GM21717 (cell line): ENCODE measurements around the gene DHRS1.

ENCODE experiments used
- ATAC-seq: cut with Tn5 transposase; IDR thresholded peaks from one replicate; pipeline ENCODE4 v1.9.1; 2021; ENCODE audit warnings: mild to moderate bottlenecking, moderate library complexity; ENCODE audit not compliant: unreplicated experiment

Gene DHRS1

GRCh38 chr14:24286996-24287395 lies 12.6 kb downstream of the DHRS1 start:
- no peak for ATAC-seq

GRCh38 chr14:24285351-24285750 lies 14.2 kb downstream of the DHRS1 start:
- no peak for ATAC-seq

DNA sequence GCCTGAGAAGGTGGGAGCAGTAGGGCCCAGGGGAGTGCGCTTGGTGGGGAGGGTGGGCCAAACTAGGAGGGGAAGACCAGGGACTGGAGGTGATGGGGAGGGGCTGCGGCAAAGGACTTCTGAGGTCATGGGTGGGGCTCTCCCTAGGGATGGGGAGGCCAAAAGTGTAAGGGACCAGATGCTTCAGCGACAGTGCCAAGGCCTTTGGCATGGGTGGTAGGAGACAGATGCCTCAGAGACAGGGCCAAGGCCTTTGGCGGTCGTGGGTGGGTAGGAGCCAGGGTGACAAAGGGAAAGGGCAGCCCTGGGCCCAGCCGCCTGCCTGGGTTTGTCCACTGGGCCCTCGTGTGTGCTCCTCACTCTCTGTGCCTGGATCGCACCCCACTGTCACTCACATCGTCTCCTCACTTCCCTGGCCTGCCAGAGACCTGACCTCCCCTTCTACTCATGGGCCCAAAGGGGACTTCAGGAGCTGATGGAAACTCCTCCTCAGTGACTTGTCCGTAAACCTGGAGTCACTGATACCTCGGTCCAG lies 15.0 kb downstream of the DHRS1 start:
- no peak for ATAC-seq

DNA sequence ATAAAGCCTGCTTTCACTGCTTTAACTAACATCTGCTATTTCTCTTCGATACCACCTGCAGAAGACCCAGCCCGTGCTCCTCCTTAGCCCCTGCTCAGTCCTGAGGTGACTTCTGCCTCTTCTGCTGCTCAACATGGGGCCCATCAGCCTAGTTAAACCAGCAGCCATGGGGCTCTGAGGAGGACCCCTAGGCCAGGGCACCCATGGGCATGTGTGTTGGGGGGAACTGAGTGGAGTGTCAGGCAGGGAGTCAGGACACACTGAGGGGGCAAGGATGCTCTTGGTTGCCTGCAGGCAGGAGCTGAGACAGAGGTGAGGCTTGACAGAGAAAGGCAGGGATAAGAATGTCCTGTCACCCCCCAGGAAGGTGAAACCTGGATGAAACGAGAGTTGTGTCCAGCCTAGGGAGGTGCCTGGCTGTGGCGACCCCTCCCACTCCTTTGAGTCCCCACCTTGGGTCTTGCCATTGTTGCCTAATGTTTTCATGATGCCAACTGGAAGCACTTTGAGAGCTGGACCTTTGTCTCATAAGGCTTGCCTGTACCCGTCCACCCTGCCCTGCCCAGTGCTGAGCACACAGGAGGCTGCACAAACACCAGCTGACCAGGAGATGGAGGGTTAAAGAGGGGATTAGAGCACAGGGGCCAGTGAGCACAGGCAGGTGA lies 15.7 kb downstream of the DHRS1 start:
- ATAC-seq: no peak

DNA sequence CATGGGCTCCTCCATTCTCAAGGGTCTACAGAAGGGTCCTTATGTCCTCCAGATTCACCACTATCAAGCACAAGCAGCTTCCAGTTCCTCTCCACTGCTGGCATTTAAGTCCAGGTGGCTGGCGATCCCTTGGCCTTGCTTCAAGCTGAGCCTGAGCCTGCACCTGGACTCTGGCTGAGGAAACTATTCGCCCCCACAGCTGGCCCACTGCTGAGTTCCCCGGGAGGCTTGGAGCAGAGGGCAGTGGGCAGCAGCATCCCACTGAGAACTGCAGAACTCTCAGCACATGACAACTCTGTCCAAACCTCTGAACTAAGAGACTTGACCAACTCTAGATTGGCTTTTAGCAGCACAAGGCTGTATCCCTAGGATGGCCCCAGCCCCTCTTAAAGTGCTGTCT lies 16.8 kb downstream of the DHRS1 start:
- no peak for ATAC-seq

DNA sequence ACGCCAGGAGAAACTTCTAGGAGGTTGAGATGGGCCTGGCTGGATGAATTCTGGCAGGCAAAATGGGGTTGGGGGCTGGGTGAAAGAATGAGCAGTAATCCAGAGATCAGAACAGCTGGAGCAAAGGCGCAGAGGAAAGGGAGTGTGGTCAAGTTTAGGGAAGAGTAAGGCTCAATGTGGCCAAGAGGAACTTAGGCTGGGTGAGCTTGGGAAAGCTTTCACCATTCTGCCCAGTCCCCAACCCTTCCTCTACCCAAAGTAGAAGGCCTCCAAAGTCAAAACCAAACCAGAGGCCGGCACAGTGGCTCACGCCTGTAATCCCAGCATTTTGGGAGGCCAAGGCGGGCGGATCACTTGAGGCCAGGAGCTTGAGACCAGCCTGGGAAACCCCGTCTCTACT lies 17.9 kb downstream of the DHRS1 start:
- no peak for ATAC-seq

DNA sequence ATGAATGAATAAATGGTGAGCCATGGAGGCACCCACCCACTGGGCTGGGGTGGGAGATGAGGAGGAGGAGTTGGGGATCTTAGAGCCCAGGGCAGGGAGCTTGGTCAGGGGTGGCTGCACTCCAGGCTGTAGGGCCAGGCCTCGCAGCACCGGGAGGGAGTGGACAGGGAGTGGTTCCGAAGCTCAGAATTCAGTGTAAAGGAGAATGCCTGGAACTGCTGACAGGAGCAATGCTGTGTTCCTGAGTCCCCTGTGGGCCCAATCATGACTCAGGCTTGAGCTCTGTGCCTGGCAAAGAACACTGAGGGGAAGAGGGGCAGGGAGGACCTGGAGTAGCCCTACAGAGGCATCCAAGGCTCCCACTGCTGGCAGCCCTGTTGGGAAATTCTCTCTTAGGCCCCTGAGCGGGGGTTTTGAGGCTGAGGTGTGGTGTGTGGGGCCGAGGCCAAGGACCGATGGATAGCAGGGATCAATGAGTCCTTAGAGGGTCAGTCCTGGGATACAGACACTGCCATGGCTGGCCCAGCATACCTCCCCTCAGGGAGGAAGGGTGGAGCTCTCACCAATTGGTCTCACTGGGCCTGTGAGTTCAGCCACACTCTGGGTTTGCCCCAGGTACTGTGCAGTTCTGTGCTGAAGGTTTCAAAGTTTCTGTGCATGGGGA lies 18.7 kb downstream of the DHRS1 start:
- ATAC-seq: no peak

GRCh38 chr14:24279301-24280186 lies 20.0 kb downstream of the DHRS1 start:
- no peak for ATAC-seq

DNA sequence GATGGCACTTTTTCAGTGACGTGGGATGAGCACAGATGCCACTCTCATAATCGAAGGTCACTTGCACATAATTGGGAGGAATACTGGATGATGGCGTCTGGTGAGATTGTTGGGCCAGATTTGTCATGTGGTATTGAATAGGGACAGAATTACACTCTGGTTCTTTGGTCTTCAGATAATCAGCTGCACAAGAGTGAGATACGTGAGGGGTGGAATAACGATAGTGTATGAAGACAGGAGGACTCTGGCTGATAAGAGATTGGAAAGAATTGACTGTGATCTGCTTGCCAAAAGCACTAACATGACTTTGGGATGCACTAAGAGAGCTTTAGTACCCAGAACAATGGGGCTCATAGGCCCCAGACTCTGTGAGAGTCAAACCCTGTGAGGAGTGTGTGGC lies 21.2 kb downstream of the DHRS1 start:
- no peak for ATAC-seq

DNA sequence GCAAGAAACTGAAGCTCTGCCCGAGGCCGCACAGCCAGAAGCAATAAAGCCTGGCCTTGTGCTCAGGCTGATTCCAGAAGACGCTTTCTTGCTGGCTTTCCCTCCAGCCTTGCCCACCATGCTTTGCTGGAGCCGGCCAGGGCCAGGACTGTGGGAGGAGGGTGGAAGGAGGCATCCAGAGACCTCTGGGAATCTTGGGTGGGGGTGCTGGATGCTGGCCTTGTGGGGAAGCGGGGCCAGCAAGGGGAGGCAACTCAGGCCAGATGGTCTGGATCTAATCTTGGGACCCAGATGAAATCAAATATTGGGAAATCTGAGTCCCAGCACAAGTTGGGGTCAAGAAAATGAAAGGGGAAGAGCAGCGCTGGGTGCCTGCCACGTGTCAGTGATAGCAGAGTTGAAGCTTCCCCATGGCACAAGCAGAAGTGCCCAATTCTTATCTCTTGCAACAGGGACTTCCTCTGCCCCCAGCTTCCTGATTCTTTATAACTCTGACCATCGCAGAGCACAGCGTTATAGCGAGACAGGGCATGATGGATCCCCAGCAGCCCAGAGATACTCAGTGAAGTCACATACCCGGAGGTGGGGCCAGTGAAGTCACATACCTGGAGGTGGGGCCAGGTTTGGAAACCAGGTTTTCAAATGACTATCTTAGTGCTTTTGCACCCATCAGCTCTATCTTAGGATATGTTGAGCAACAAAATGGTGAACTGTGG lies 21.8 kb downstream of the DHRS1 start:
- no peak for ATAC-seq

- ATAC-seq: no peak
These were observed 22.5 kb downstream of the DHRS1 start for GRCh38 chr14:24277071-24277470.

DNA sequence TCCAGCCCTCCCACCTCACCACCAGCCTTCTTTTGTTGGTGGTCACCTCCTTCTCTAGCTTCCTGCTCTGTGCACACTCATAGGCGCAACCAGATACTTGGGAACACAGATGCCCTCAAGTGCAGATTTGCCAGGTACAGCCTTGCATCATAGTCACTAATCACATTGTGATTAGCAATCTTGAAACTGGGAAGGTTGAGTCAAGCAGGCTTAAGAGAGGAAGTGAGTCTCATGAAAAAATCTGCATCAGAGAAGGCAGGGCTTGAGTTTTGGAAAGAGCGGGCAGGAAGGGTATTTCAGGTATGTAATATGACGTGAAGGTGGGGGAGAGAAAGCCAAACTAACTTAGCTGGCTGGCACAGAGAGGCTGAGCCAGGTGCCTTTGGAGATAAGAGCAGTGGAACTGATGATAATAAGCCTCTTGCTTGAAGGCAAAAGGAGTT lies 25.5 kb downstream of the DHRS1 start:
- peak; percentile 54 for ATAC-seq

GRCh38 chr14:24273422-24273998 lies 26.1 kb downstream of the DHRS1 start:
- ATAC-seq: no peak

DNA sequence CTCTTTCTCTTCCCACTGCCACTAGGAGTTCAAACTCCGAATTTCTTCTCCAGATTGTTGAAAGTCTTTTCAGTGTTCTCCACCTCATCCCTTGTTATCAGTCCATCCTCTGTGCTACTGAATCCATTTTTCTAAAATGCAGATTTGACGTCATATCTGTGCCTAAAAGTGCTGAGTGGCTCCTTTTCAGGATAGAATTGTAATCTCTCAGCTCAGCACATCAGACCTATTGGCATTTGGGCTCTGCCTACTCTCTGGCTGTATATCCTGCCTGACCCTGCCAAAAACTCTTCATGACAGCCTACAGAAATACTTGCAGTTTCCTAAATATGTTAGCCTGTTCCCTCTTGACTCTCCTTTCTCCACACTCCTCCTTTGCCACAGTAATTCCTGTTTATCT lies 27.1 kb downstream of the DHRS1 start:
- ATAC-seq: no peak

DNA sequence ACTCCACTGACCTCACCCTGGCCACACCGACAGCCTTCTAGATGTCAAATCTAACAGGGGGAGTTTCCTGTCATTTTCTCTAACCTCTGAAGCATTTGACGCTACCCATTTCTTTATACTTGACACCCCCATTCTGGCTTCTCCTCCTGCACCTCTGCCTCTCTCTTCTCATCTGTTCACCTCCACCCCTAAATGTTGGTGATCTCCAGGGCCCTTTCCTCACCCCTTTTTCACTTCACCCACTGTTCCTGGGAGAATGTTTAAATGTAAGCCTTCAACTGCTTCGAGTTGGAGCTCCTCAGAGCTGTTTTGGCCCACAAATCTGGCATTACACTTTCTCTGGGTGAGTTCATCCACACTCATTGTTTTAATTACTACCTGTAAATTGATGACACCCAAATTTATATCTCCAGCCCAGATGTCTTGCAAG lies 27.7 kb downstream of the DHRS1 start:
- ATAC-seq: no peak

GRCh38 chr14:24271134-24271833 lies 28.3 kb downstream of the DHRS1 start, which contains the start of gene RABGGTA:
TSS of gene RABGGTA (minus strand) at chr14:24271597. CDS start at chr14:24271115, 482 bp downstream.
- peak; percentile 72 for ATAC-seq

- ATAC-seq: no peak
These were observed 28.9 kb downstream of the DHRS1 start for GRCh38 chr14:24270537-24271133.

DNA sequence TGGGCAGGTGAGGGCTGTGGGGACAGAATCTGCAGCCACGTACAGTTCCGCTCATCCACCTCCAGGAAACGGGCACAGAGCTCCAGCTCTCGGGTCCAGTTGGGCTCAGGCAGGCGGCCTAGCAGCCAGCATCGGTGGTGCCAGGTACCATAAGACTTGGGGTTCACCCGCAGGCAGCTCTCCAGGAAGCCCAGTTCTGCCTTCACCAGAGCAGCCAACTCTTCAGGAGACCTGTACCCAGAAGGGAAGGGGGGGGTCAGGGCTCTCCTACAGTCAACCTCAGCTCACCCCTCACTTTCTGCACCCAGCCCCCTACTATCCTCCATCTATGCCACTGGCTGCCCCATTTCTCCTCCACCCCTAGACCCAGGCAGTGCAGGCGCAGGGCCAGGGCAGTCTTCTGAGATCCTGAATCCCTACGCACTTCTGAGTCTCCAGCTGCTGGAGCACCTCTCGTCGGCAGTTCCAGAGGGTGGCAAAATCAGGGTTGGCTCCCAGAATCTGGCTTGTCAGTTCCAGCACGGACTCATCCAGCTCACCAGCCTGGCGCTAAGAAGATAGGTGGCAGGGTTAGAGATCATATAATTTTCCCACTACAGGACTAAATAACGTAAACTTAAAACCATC lies 29.6 kb downstream of the DHRS1 start:
- no peak for ATAC-seq

DNA sequence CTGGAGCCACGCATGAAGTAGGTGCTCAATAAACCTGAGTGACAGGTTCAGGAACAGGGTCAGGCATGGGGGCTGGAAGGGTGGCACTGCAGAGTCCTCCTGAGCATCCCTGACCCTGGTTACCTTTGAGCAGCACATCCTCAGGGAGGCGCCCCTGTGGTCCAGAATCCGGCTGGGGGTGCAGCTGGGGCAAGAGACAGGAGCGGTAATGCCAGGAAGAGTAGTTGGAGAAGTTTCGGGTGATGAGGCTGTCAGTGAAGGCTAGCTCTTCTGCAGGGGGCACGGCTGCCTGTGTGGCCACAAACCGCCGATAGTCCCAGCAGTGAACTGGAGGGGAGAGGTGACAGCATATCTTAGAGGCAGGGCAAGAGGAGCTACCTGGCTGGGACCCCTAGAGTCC lies 30.2 kb downstream of the DHRS1 start:
- no peak for ATAC-seq
